ENCODE measurements around the gene SMPD3. TPM values are rescaled to one million over a fixed set of nuclear protein-coding genes. Genes with fewer than 3 reads are reported as not detected.

Gene SMPD3
- polyA plus RNA-seq, 2 of the 4 experiments (the other 2 are of a cell fraction), result 0.04 to 0.13 TPM

DNA sequence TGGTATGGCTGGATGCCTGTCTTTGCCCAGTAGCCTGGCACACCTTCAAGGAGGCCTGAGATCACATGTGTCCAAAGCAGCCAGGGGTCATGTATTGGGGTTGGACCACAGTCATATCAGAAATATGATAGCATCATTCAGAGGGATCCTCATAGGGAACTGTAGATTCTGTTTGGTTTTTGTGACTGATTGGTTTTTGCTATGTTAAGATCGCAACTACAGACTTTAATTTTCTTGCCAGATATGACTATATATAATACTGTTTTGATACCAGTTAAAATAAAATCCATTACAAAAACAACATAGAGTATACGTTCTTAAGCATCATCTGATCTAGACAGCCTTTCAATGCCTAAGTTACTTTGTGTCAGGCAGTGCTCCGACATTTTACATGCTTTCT lies 11.8 kb upstream of the SMPD3 start:
- FAIRE-seq (no peak), DNase-seq (ENCODE audit: low read depth in 1 of 2, low spot score in 1 of 2) (no peak), ATAC-seq (no peak)
- Histone ChIP-seq H3K4me2 (no peak overlapping the region), H3K4me1 (no peaks in the 10 kb centered on the region), H3K9me3 (no peaks in the 10 kb centered on the region), H3K27ac (no peak overlapping the region), H3K4me3 (no peak overlapping the region)
- ChIA-PET POLR2A (no interaction called here), CTCF (no interaction called here)
- 44% methylated on average over 3 of the region's 3 CpGs for WGBS (ENCODE audit: missing lambda C conversion rate)
- TF ChIP-seq GATA3 (IDR thresholded peaks at IDR 0.05; ENCODE audit: borderline replicate concordance), result no peak
- no peak for TF ChIP-seq CBX2 (IDR thresholded peaks at IDR 0.05; ENCODE audit: borderline replicate concordance, low read depth)
- no peak for TF ChIP-seq NPAS2 (CRISPR knock-in tag; IDR thresholded peaks at IDR 0.05; ENCODE audit: borderline replicate concordance)
- TF ChIP-seq CHD2 (IDR thresholded peaks at IDR 0.05; ENCODE audit: low read length, partially characterized antibody), result no peak
- no peak for TF ChIP-seq MYC (IDR thresholded peaks at IDR 0.05; ENCODE audit: borderline replicate concordance, low read length)

- TF ChIP-seq MYC (IDR thresholded peaks at IDR 0.05; ENCODE audit: borderline replicate concordance, low read length) (no peak), NFE2L2 (conservative IDR thresholded peaks at IDR 0.05; ENCODE audit: low read length) (no peak), KDM1A (IDR thresholded peaks at IDR 0.05; ENCODE audit: low read depth) (no peak), E2F6 (IDR thresholded peaks at IDR 0.05; ENCODE audit: borderline replicate concordance, low read depth) (no peak), HDAC2 (IDR thresholded peaks at IDR 0.05) (no peak), RFX5 (IDR thresholded peaks at IDR 0.05) (no peak), NR3C1 (IDR thresholded peaks at IDR 0.05) (no peak), JUNB (IDR thresholded peaks at IDR 0.05) (no peak), HEYL (CRISPR knock-in tag; IDR thresholded peaks at IDR 0.05) (no peak), RNF2 (IDR thresholded peaks at IDR 0.05; ENCODE audit: borderline replicate concordance, low read depth) (no peak), MAFK (IDR thresholded peaks at IDR 0.05; ENCODE audit: partially characterized antibody) (no peak)
- TF ChIP-seq, protein P1, sequence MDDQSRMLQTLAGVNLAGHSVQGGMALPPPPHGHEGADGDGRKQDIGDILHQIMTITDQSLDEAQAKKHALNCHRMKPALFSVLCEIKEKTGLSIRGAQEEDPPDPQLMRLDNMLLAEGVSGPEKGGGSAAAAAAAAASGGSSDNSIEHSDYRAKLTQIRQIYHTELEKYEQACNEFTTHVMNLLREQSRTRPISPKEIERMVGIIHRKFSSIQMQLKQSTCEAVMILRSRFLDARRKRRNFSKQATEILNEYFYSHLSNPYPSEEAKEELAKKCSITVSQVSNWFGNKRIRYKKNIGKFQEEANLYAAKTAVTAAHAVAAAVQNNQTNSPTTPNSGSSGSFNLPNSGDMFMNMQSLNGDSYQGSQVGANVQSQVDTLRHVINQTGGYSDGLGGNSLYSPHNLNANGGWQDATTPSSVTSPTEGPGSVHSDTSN (IDR thresholded peaks at IDR 0.05), result no peak
- Histone ChIP-seq H3K27ac (no peak overlapping the region), H3K4me1 (no peaks in the 10 kb centered on the region), H3K4me3 (no peak overlapping the region), H3K9me3 (no peaks in the 10 kb centered on the region), H3K4me2 (no peak overlapping the region)
- CTCF ChIA-PET, result interaction anchor here (1.0 kb wide), 1 partner anchor 13 kb away, joined by 4 read pairs; no protein-coding TSS in a partner anchor
- ATAC-seq, result no peak
- FAIRE-seq, result no peak
- POLR2A ChIA-PET, result no interaction called here
- 25% methylated on average over 4 of the region's 4 CpGs for WGBS (ENCODE audit: missing lambda C conversion rate)
- no peak for DNase-seq (ENCODE audit: low read depth in 1 of 2, low spot score in 1 of 2)
Observed at GRCh38 chr16:68459457-68459856, 11.1 kb upstream of the SMPD3 start.

- TF ChIP-seq CHD2 (IDR thresholded peaks at IDR 0.05; ENCODE audit: low read length, partially characterized antibody) (no peak), ZSCAN20 (CRISPR knock-in tag; IDR thresholded peaks at IDR 0.05) (no peak)
- no peak for ATAC-seq
- ChIA-PET CTCF (interaction anchor here (1.0 kb wide), 1 partner anchor 12 kb away, joined by 4 read pairs; no protein-coding TSS in a partner anchor), POLR2A (no interaction called here)
- 33% methylated on average over 2 of the region's 2 CpGs for WGBS (ENCODE audit: missing lambda C conversion rate)
- no peaks in the 10 kb centered on the region for H3K4me1 ChIP-seq
- no peak for FAIRE-seq
- no peaks in the 10 kb centered on the region for H3K9me3 ChIP-seq
- no peak overlapping the region for H3K4me3 ChIP-seq
- no peak for DNase-seq (ENCODE audit: low read depth in 1 of 2, low spot score in 1 of 2)
- no peak overlapping the region for H3K27ac ChIP-seq
- no peak overlapping the region for H3K4me2 ChIP-seq
Observed at GRCh38 chr16:68458551-68458950, 10.2 kb upstream of the SMPD3 start.

DNA sequence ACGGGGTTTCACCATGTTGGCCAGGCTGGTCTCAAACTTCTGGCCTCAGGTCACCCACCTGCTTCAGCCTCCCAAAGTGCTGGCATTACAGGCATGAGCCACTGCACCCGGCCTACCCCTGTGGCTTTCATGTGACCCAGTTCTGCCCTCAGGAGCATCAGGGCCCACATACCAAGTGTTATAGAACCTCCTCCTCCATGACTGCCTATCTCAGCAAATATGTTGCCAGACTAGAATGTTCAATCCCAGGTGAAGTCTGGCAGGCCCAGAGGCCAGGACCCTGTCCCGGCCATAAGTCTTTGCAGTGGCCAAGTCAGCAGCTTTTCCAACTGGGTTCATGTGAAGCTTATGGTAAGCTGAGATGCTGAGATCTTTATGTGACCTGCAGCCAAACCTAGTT lies 9.8 kb upstream of the SMPD3 start:
- 63% methylated on average over 3 of the region's 3 CpGs for WGBS (ENCODE audit: missing lambda C conversion rate)
- Histone ChIP-seq H3K4me2 (no peak overlapping the region), H3K27ac (no peak overlapping the region), H3K9me3 (no peaks in the 10 kb centered on the region), H3K4me3 (no peak overlapping the region), H3K4me1 (no peaks in the 10 kb centered on the region)
- no peak for ATAC-seq
- ChIA-PET CTCF (no interaction called here), POLR2A (no interaction called here)
- FAIRE-seq, result no peak
- DNase-seq (ENCODE audit: low read depth in 1 of 2, low spot score in 1 of 2), result no peak
- TF ChIP-seq EHF (CRISPR knock-in tag; IDR thresholded peaks at IDR 0.05) (no peak), SREBF2 (IDR thresholded peaks at IDR 0.05) (no peak), KDM1A (IDR thresholded peaks at IDR 0.05; ENCODE audit: low read depth) (no peak), HMGXB4 (CRISPR knock-in tag; IDR thresholded peaks at IDR 0.05; ENCODE audit: borderline replicate concordance) (no peak), BHLHE40 (IDR thresholded peaks at IDR 0.05; ENCODE audit: low read depth, low read length) (no peak), HOXA7 (CRISPR knock-in tag; IDR thresholded peaks at IDR 0.05) (no peak), HOXB13 (CRISPR knock-in tag; IDR thresholded peaks at IDR 0.05; ENCODE audit: low read depth) (no peak)
